ENCODE measurements around the gene CEP164. TPM values are rescaled to one million over a fixed set of nuclear protein-coding genes. Genes with fewer than 3 reads are reported as not detected.

CEP164 gene
- total and polyA plus RNA-seq, 2 of the 4 experiments (the other 2 are of a cell fraction), result 23.3 to 26.9 TPM

DNA sequence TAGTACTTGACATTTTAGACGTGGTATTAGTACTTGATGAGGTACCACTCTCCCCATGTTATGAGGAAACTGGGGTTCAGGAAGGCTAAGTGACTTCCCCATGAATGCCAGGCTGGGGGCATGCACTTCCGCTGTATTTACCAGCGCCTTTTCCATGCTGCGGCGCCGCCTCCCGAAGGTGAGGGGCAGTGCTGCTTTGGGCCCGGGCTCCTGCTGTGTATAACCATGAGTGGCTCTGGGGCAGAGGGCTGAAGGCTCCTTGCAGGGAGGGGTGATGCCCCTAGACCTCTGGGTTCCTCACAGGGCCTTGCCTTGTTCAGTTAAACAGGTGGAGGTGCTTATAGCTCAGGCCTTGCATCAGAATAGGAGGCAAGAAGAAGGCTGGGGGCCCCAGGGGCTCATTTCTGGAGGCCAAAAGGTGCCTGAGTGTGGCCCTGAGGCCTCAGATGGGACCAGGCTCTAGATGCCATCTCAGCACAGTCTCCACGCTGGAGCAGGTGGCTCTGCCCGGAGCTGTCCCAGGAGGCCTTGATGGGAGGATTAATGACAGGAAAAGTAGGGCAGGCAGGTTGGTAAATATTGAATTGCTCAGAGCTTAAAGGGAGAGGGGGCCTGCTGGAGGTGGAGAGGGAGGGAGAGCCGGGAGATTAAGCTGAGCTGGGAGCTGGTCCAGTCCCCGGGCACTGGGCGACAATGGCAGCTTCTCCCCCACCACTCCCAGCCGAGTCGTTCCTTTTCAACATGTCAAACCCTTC is 129.6 kb downstream of the CEP164 start:
- no peak overlapping the region for H3K4me2 ChIP-seq (ENCODE audit: low read depth, low read length)
- ChIA-PET POLR2A (ENCODE audit: unreplicated experiment) (no interaction called here), CTCF (no interaction called here)
- no peaks in the 10 kb centered on the region for H4K20me1 ChIP-seq (ENCODE audit: insufficient read depth, low read length)
- no peaks in the 10 kb centered on the region for H3K9me1 ChIP-seq (ENCODE audit: insufficient read depth, low read length)
- H3K14ac ChIP-seq (replicated peaks; ENCODE audit: low read depth, low read length), result no peak overlapping the region
- H3K18ac ChIP-seq (ENCODE audit: low read depth, low read length), result no peak overlapping the region
- no peak for DNase-seq
- H4K5ac ChIP-seq (ENCODE audit: low read depth, low read length), result no peak overlapping the region
- no peaks in the 10 kb centered on the region for H3K79me1 ChIP-seq (ENCODE audit: low read depth in 1 of 2, low read length in 2 of 2)
- H4K8ac ChIP-seq (ENCODE audit: low read depth in 2 of 2, low read length in 2 of 2), result no peak overlapping the region
- no peaks in the 10 kb centered on the region for H3K4me1 ChIP-seq (ENCODE audit: control insufficient read depth, insufficient read depth, low read length)
- 40% methylated on average over 1 of the region's 15 CpGs; no CpG with 5 or more reads in 1 of the 2 experiments for WGBS, 2 experiments (ENCODE audit: extremely low coverage in 2 of 2, insufficient read length in 1 of 2)
- no peak overlapping the region for H2BK5ac ChIP-seq (ENCODE audit: low read depth, low read length, poor library complexity, severe bottlenecking)
- ATAC-seq (ENCODE audit: low read depth), result no peak
- no peak overlapping the region for H2AFZ ChIP-seq (replicated peaks; ENCODE audit: low read length, poor library complexity)
- no peaks in the 10 kb centered on the region for H3K36me3 ChIP-seq (ENCODE audit: control insufficient read depth, insufficient read depth, low read length)
- H3K4me3 ChIP-seq (ENCODE audit: insufficient read depth, low read depth, low read length), result no peak overlapping the region
- H3K9me3 ChIP-seq (ENCODE audit: control insufficient read depth, insufficient read depth, low read length), result no peaks in the 10 kb centered on the region; the same call in 1 of the 2 replicates
- H3K9ac ChIP-seq (ENCODE audit: low read depth, low read length), result no peak overlapping the region
- intact Hi-C loops (cut with micrococcal nuclease), result no loop called here
- no peak overlapping the region for H3K23ac ChIP-seq (ENCODE audit: low read depth, low read length)
- no peak overlapping the region for H2AK5ac ChIP-seq (ENCODE audit: low read depth, low read length)
- H3K27me3 ChIP-seq (ENCODE audit: control insufficient read depth, insufficient read depth, low read length), result peaks cover 13% of the 10 kb centered on the region
- no peak overlapping the region for H2BK120ac ChIP-seq (ENCODE audit: low read depth, low read length)
- in situ Hi-C loops (cut with MboI; ENCODE audit: low sequenced_read_pairs), result no loop called here
- no peak overlapping the region for H4K91ac ChIP-seq (ENCODE audit: insufficient read depth, low read depth, low read length)
- TF ChIP-seq RCOR1 (IDR thresholded peaks at IDR 0.05; ENCODE audit: insufficient replicate concordance, low read length) (no peak), MAZ (IDR thresholded peaks at IDR 0.05; ENCODE audit: borderline replicate concordance, low read depth, low read length) (no peak), FOS (IDR thresholded peaks at IDR 0.05; ENCODE audit: low read depth, low read length) (no peak), POLR2A (IDR thresholded peaks at IDR 0.05; ENCODE audit: low read depth, low read length) (no peak), SMC3 (IDR thresholded peaks at IDR 0.05; ENCODE audit: low read depth, low read length) (no peak), BHLHE40 (IDR thresholded peaks at IDR 0.05; ENCODE audit: low read depth, low read length) (no peak), CHD1 (IDR thresholded peaks at IDR 0.05; ENCODE audit: low read depth, low read length) (no peak), RFX5 (IDR thresholded peaks at IDR 0.05; ENCODE audit: low read depth, low read length) (no peak), RAD21 (IDR thresholded peaks at IDR 0.05; ENCODE audit: low read length) (no peak), CEBPB (IDR thresholded peaks at IDR 0.05; ENCODE audit: low read depth, low read length) (no peak), NFE2L2 (IDR thresholded peaks at IDR 0.05; ENCODE audit: low read depth, low read length) (no peak), MXI1 (IDR thresholded peaks at IDR 0.05; ENCODE audit: borderline replicate concordance, low read depth, low read length) (no peak), MAFK (IDR thresholded peaks at IDR 0.05; ENCODE audit: low read depth, low read length) (no peak)
- TF ChIP-seq, protein P1, sequence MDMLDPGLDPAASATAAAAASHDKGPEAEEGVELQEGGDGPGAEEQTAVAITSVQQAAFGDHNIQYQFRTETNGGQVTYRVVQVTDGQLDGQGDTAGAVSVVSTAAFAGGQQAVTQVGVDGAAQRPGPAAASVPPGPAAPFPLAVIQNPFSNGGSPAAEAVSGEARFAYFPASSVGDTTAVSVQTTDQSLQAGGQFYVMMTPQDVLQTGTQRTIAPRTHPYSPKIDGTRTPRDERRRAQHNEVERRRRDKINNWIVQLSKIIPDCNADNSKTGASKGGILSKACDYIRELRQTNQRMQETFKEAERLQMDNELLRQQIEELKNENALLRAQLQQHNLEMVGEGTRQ (IDR thresholded peaks at IDR 0.05; ENCODE audit: low read depth, low read length), result no peak
- TF ChIP-seq, protein P2, sequence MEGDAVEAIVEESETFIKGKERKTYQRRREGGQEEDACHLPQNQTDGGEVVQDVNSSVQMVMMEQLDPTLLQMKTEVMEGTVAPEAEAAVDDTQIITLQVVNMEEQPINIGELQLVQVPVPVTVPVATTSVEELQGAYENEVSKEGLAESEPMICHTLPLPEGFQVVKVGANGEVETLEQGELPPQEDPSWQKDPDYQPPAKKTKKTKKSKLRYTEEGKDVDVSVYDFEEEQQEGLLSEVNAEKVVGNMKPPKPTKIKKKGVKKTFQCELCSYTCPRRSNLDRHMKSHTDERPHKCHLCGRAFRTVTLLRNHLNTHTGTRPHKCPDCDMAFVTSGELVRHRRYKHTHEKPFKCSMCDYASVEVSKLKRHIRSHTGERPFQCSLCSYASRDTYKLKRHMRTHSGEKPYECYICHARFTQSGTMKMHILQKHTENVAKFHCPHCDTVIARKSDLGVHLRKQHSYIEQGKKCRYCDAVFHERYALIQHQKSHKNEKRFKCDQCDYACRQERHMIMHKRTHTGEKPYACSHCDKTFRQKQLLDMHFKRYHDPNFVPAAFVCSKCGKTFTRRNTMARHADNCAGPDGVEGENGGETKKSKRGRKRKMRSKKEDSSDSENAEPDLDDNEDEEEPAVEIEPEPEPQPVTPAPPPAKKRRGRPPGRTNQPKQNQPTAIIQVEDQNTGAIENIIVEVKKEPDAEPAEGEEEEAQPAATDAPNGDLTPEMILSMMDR (conservative IDR thresholded peaks at IDR 0.05; ENCODE audit: low read depth, low read length), result no peak
- TF ChIP-seq, protein P3, sequence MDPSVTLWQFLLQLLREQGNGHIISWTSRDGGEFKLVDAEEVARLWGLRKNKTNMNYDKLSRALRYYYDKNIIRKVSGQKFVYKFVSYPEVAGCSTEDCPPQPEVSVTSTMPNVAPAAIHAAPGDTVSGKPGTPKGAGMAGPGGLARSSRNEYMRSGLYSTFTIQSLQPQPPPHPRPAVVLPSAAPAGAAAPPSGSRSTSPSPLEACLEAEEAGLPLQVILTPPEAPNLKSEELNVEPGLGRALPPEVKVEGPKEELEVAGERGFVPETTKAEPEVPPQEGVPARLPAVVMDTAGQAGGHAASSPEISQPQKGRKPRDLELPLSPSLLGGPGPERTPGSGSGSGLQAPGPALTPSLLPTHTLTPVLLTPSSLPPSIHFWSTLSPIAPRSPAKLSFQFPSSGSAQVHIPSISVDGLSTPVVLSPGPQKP (IDR thresholded peaks at IDR 0.05; ENCODE audit: borderline replicate concordance, low read depth, low read length), result no peak
- no peak overlapping the region for H2BK20ac ChIP-seq (ENCODE audit: low read depth, low read length)
- H3K27ac ChIP-seq (ENCODE audit: insufficient read depth, low read length), result no peak overlapping the region
- H3K56ac ChIP-seq (ENCODE audit: extremely low read depth, insufficient read depth, low read length), result no peak overlapping the region
- H2BK15ac ChIP-seq (ENCODE audit: low read depth, low read length), result no peak overlapping the region
- dilution Hi-C loops (cut with HindIII; ENCODE audit: low sequenced_read_pairs, unreplicated experiment), result no loop called here
- H3K4ac ChIP-seq (ENCODE audit: low read depth, low read length), result no peak overlapping the region
- H2AK9ac ChIP-seq (replicated peaks; ENCODE audit: low read depth, low read length, poor library complexity), result no peak overlapping the region
- no TSS peak for BruUV-seq (replicated peaks)

All from IMR-90 (cell line).